HepG2 (cell line): Measurements from ENCODE around the gene PTGDR2.

Experiments used
- ARNT ChIP-seq: fragments of 450-650 bp; IDR thresholded peaks from 2 replicates; pipeline ENCODE4 v1.6.1; 2017
- ELF4 ChIP-seq: sonication (generic); formaldehyde crosslinking; IDR thresholded peaks from 2 replicates; pipeline ENCODE4 v1.5.0; 2020; ENCODE audit warnings: missing genetic modification reagents, mild to moderate bottlenecking, moderate library complexity, borderline replicate concordance
- FOXC1 ChIP-seq: sonication (generic); formaldehyde crosslinking; IDR thresholded peaks from 2 replicates; pipeline ENCODE4 v1.8.0; 2022; ENCODE audit warnings: mild to moderate bottlenecking, missing genetic modification reagents, borderline replicate concordance
- KDM1A ChIP-seq: IDR thresholded peaks from 2 replicates; pipeline ENCODE4 v1.6.1; 2016; ENCODE audit warnings: missing compliant biosample characterization
- KLF13 ChIP-seq: sonication (generic); formaldehyde crosslinking; IDR thresholded peaks from 2 replicates; pipeline ENCODE4 v1.4.0; 2020; ENCODE audit warnings: mild to moderate bottlenecking, missing genetic modification reagents
- NFKB2 ChIP-seq: sonication (generic); formaldehyde crosslinking; IDR thresholded peaks from 2 replicates; pipeline ENCODE4 v1.4.0; 2020; ENCODE audit warnings: missing genetic modification reagents, borderline replicate concordance
- POLR2A ChIP-seq, 2 experiments: IDR thresholded peaks; 2 replicates each; pipeline ENCODE4 v1.6.1; 2011; ENCODE audit warnings: low read depth in 2 of 2, low read length in 2 of 2, mild to moderate bottlenecking in 1 of 2, moderate library complexity in 1 of 2; ENCODE audit not compliant: insufficient read depth in 1 of 2
- SMC3 ChIP-seq: IDR thresholded peaks from 2 replicates; pipeline ENCODE4 v1.6.1; 2011; ENCODE audit warnings: low read length, improper control_type of control experiment
- ZFP91 ChIP-seq: sonication (generic); formaldehyde crosslinking; IDR thresholded peaks from 2 replicates; pipeline ENCODE4 v1.9.0; 2022; ENCODE audit warnings: missing genetic modification reagents, mild to moderate bottlenecking, borderline replicate concordance
- ZNF232 ChIP-seq: sonication (generic); formaldehyde crosslinking; IDR thresholded peaks from 2 replicates; pipeline ENCODE4 v1.4.0; 2020; ENCODE audit warnings: missing genetic modification reagents, borderline replicate concordance
- TF ChIP-seq, protein P1 (sequence below): sonication (generic); formaldehyde crosslinking; IDR thresholded peaks from 2 replicates; pipeline ENCODE4 v1.5.0; 2020; ENCODE audit warnings: mild to moderate bottlenecking, missing genetic modification reagents, moderate library complexity
- TF ChIP-seq, protein P2 (sequence below): sonication (generic); formaldehyde crosslinking; IDR thresholded peaks from 2 replicates; pipeline ENCODE4 v1.4.0; 2020; ENCODE audit warnings: missing genetic modification reagents, borderline replicate concordance

DNA sequence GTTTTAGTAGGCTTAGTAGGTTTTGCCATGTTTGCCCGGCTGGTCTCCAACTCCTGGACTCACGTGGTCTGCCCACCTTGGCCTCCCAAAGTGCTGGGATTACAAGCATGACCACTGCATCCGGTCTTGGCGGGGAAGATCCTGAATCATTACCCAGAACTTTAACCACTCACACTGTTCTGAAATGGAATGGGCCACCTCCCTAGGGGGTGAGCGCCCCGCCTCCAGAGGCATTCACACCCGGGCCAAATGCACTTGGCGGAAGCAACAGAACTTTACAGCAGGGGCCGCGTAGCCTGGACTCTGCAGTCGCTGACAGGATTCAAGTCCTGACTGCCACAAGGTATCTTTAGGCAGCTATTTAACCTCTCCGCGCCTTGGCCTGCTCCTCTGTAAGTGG is 8.5 kb downstream of the PTGDR2 start:
- TF ChIP-seq ELF4 (CRISPR knock-in tag) (no peak), ARNT (no peak), KLF13 (CRISPR knock-in tag) (no peak), FOXC1 (no peak), NFKB2 (CRISPR knock-in tag) (no peak), SMC3 (no peak), ZFP91 (CRISPR knock-in tag) (no peak), ZNF232 (CRISPR knock-in tag) (no peak), KDM1A (no peak), POLR2A (IDR thresholded peaks at IDR 0.05; ENCODE audit: insufficient read depth in 1 of 2, low read depth in 2 of 2, low read length in 2 of 2) (no peak)
- TF ChIP-seq, protein P1, sequence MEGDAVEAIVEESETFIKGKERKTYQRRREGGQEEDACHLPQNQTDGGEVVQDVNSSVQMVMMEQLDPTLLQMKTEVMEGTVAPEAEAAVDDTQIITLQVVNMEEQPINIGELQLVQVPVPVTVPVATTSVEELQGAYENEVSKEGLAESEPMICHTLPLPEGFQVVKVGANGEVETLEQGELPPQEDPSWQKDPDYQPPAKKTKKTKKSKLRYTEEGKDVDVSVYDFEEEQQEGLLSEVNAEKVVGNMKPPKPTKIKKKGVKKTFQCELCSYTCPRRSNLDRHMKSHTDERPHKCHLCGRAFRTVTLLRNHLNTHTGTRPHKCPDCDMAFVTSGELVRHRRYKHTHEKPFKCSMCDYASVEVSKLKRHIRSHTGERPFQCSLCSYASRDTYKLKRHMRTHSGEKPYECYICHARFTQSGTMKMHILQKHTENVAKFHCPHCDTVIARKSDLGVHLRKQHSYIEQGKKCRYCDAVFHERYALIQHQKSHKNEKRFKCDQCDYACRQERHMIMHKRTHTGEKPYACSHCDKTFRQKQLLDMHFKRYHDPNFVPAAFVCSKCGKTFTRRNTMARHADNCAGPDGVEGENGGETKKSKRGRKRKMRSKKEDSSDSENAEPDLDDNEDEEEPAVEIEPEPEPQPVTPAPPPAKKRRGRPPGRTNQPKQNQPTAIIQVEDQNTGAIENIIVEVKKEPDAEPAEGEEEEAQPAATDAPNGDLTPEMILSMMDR (CRISPR knock-in tag): no peak
- TF ChIP-seq, protein P2, sequence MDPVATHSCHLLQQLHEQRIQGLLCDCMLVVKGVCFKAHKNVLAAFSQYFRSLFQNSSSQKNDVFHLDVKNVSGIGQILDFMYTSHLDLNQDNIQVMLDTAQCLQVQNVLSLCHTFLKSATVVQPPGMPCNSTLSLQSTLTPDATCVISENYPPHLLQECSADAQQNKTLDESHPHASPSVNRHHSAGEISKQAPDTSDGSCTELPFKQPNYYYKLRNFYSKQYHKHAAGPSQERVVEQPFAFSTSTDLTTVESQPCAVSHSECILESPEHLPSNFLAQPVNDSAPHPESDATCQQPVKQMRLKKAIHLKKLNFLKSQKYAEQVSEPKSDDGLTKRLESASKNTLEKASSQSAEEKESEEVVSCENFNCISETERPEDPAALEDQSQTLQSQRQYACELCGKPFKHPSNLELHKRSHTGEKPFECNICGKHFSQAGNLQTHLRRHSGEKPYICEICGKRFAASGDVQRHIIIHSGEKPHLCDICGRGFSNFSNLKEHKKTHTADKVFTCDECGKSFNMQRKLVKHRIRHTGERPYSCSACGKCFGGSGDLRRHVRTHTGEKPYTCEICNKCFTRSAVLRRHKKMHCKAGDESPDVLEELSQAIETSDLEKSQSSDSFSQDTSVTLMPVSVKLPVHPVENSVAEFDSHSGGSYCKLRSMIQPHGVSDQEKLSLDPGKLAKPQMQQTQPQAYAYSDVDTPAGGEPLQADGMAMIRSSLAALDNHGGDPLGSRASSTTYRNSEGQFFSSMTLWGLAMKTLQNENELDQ (CRISPR knock-in tag): no peak
